Forelimb muscle (tissue), 1 donor: ENCODE measurements around the gene OR2T8. TPM values are rescaled to one million over a fixed set of nuclear protein-coding genes. Genes with fewer than 3 reads are reported as not detected.
"Not testable (repeated sequence)": the region's sequence is repeated elsewhere in the genome, so short reads cannot be mapped to it uniquely, and the experiment has no call there.

Source experiments
- DNase-seq: peaks from one replicate; pipeline ENCODE4 v3.0.0-alpha.2; 2013; ENCODE audit warnings: low read depth
- polyA plus RNA-seq: library from polyadenylated mRNA; unstranded; fragments of 120-200 nt; gene quantifications from one replicate; pipeline ENCODE4 v1.2.1, GENCODE V29; 2013; ENCODE audit not compliant: insufficient read length

OR2T8 gene, protein sequence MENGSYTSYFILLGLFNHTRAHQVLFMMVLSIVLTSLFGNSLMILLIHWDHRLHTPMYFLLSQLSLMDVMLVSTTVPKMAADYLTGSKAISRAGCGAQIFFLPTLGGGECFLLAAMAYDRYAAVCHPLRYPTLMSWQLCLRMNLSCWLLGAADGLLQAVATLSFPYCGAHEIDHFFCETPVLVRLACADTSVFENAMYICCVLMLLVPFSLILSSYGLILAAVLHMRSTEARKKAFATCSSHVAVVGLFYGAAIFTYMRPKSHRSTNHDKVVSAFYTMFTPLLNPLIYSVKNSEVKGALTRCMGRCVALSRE
- not detected for polyA plus RNA-seq

DNA sequence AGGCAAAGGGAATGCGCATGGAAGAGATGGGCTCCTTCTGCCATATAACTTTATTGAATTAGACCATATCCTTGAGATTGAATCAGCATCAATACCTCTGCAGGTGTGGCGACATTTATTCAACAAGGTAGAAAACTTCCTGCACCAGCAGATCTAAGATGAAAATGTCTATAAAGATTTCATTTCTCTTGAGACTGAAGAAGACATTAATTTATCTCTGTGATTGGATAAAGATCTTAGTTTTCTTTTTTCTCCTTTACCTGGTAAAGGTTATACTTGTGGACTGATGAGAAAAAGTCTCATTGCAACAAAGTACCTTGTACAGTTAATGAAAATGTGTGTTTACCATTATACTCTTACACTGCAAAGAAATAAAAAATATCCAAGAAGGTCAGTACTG is at the start of gene OR2T8:
TSS of gene OR2T8 (plus strand) at position 301 of the 400 bp plus-strand sequence. CDS start 766 bp downstream, outside the sequence.
- no peak for DNase-seq

DNA sequence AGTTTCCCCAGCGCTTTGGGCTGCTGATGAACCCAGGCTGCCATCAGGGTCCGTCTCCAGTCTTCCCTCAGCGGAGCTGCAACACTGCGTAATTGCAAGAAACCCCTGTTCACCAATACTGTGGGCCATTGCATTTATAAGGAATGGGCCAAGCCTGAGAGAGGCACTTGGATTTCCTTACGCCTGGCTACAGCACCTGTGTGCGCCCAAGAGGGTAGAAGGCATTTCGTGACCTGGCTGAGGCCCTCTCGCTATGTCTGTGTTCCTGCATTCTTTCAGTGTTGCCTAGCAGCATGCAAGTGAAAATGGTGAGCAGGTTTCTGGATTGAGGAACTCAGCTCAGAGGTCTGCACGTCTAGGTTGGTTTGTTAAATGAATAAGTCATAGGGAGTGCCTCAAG is 36.7 kb upstream of the OR2T8 start:
- DNase-seq: no peak

DNA sequence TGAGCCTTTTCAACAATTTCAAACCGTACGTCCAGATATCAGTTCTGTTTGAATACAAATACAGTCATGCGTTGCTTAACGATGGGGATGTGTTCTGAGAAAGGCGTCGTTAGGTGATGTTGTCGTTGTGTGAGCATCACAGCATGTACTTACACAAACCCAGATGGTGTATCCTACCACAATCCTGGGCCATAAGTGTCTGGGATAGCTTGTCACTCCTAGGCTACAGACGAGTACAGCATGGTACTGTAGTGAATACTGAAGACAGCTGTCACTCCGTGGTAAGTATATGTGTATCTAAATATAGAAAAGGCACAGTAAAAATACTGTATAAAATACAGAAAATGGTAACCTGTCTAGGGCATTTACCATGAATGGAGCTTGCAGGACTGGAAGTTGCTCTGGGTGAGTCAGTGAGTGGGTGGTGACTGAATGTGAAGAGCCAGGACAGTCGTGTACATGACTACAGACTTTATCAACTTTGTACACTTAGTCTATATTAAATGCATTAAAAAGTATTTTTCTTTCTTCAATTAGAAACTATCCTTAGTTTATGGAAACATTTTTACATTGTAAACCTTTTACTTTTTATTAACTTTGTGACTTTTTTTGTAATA is 35.1 kb upstream of the OR2T8 start:
- no peak for DNase-seq

GRCh38 chr1:247895163-247895637 is 24.9 kb upstream of the OR2T8 start, which contains the start of gene OR2W3:
Gene OR2W3 (plus strand): TSS chr1:247895587. CDS start chr1:247895587, 0 bp downstream.
- no peak for DNase-seq

GRCh38 chr1:247895976-247896375 is 24.1 kb upstream of the OR2T8 start:
- DNase-seq: no peak

DNA sequence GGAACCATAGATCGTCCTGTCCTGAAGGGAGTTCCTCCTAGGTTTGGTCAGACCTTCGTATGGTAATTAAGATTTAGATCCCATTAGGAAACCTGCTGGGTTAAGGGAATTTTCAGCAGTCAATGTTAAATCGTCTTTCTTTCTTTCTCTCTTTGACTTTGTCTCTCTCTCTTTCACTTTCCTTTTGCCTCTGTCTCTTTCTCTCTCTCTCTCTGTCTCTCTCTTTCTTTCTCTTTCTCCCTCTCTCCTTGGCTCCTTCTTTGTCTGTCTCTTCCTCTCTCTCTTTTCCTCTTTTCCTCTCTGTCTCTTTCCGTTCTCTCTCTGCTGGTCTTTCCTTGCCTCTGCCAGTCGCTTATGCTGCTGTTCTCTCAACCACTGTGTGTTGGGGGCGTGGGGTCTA is 15.9 kb upstream of the OR2T8 start:
- no peak for DNase-seq

DNA sequence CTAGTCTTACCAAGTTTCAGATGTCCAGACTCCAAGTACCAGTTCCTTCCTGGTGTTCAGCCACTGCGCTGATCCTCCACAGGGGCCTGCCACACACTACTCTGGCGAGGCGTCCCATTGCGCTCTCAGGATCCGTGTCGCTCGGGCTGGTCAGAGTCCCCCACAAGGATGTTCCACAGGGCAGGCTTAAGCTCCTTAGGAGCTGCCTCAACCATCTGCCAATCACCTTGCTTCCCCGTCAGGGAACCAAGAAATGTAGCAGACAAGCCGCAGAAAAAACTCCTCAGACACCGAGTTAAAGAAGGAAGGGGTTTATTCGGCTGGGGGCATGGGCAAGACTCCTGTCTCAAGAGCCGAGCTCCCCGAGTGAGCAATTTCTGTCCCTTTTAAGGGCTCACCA is 14.9 kb upstream of the OR2T8 start:
- DNase-seq: no peak

DNA sequence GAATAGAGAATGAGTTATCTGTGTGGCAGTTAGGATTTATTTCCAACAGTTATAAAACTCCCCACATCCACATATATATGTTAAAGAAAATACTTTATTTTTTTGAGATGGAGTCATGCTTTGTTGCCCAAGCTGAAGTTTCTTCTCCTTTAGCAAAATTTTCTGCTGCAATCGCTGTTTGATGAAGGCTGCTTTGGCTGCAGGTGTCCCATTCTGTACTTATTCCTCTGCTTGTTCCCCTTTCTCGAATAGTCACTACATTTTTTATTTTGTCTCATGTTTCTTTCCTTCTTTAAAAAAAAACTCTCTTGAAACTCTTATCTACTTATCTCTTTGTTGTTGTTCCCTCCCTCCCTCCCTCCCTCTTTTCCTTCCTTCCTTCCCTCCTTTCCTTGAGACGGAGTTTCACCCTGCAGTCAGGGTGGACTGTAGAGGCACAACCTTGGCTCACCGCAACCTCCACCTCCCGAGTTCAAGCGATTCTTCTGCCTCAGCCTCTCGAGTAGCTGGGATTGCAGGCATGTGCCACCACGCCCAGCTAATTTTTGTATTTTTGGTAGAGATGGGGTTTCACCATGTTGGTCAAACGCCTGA is 14.0 kb upstream of the OR2T8 start:
- no peak for DNase-seq

- DNase-seq: no peak
Measured at GRCh38 chr1:247906504-247907047, 13.5 kb upstream of the OR2T8 start.

GRCh38 chr1:247908766-247909165 is 11.3 kb upstream of the OR2T8 start:
- DNase-seq: no peak

DNA sequence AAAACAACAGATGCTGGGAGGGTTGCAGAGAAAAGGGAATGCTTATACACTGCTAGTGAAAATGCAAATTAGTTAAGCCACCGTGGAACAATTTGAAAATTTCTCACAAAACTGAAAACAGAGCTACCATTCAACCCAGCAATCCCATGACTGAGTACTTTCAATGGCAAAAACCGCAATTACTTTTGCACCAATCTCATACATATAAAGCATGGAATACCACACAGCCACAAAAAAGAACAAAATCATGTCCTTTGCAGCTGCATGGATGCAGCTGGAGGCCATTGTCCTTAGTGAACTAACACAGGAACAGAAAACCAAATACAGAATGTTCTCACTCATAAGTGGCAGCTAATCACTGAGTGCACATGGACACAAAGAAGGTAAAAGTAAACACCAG is 6.3 kb upstream of the OR2T8 start:
- no peak for DNase-seq

DNA sequence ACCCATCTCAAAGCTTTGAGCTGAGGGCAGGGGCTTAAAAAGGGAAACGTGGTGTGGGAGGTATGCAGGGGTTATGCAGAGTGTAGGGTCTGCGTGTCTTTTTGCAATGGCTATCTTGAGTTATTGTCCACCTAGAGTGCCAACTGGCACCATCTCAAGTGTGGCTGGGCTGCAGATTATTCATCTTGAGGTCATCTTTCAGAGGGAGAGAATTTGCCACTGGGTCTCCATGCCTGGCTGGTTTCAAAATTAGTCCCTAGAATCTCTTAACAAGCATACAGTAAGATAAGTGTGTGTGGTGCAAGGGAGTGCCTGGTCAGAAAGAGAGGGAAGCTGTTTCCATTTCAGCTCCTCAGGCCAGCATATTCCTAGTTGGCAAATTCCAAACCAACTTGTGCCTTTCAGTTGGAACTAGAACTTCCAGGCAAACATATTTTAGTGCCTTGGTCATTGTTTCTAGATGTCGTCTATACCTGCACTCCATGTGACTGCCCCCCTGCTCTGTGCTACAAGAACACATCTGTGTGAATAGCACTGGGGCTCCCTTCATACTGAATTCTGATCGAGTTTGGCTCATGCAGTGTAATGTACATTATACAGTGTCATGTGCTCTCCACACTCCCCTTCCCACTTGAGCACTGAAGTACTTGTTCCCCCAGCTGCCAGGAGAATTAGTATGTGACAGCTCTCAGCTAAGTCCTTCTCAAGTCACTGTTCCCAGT is 5.0 kb upstream of the OR2T8 start:
- no peak for DNase-seq

DNA sequence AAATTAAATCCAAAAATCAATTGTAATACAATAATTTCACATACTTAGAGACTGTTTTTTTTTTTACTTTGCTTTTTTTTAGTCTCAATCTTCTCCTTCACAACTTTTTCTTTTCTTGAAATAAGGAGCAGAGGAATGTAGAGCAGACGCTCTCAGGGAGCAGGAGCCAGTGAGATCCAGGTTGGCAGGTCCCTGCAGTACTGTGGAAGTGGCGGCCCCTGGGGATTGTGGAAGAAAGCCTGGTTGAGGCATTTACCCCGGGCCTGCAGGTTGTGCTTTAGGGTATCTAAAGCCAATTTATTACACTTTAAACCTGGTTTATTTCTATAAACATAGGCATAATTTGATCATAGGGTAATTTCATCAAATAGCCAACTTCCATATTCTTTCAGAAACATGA is 3.9 kb downstream of the OR2T8 start:
- no peak for DNase-seq

DNA sequence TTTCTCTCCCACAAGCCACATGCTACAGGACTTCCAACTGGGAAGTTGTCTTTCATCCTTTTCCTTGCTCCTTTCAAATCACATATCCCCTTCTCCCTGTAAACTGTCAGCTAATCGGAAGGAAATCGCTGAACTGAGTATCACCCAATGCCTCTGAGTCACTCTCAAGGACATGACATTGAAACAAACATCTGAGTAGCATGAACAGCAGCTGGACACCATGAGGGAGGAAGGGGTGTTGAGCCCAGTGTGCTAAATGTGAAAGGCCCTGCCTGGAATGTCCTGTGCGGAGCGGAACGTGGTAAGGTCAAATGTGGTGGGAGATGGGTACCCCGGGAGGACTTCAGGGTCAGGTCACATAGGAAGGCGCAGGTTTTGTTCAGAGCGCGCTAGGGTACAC is 4.8 kb downstream of the OR2T8 start, which contains the start of gene OR2AJ1:
TSS of gene OR2AJ1 (plus strand) at position 22 of the 400 bp plus-strand sequence. CDS start 8,880 bp downstream, outside the sequence.
- no peak for DNase-seq

DNA sequence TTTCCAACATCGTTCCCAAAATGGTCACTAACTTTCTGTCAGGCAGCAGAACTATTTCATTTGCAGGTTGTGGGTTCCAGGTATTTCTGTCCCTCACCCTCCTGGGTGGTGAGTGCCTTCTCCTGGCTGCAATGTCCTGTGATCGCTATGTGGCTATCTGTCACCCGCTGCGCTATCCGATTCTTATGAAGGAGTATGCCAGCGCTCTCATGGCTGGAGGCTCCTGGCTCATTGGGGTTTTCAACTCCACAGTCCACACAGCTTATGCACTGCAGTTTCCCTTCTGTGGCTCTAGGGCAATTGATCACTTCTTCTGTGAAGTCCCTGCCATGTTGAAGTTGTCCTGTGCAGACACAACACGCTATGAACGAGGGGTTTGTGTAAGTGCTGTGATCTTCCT is 13.9 kb downstream of the OR2T8 start:
- no peak for DNase-seq

DNA sequence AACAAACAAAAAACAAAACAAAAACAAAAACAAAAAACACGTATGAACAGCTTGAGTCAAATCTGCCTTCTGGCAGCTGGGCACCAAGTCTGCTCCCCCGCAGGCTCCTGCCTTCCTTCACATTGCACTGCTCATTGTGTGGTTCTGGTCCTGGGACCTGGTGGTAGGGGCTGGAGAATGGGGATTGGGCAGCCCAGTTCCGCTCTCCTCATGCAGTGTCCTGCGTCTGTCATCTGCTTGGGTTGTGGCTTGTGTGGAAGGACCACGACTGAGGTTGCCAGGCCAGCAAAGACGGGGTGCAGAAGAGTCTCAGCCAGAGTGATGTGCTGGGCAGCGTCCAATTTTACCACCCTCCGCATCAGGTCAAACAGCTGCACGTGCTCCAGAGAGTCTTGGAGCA is 15.7 kb downstream of the OR2T8 start:
- DNase-seq: no peak

GRCh38 chr1:247936415-247936814 is 16.4 kb downstream of the OR2T8 start:
- no peak for DNase-seq

DNA sequence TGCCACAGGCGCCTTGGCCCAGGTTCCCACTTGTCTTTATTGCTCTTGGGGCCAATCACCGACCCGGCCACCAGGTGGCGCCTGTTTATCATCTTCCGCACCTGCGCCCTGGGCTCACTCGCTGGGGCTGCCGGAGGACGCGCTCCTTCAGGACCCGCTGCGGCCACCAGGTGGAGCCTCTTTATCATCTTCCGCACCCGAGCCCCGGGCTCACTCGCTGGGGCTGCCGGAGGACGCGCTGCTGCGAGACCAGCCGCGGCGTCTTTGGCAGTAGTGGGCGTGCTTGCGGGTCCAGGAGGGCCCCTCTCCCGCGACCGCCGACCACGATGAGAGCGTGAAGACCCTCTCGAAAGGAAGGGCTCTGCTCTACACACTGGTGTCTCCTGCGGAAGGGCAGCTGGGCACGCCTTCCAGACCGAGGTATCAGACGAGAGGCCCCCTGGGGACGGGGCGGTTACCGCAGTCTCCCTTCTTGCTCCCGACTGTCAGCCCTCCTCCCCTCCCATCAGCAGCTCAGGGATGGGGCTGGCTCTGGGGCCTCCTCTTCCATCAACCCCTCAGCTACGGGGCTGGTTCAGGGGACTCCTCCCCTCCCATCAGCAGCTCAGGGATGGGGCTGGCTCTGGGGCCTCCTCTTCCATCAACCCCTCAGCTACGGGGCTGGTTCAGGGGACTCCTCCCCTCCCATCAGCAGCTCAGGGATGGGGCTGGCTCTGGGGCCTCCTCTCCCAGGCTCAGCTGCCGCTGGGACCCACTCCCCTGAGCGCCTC is 17.1 kb downstream of the OR2T8 start:
- not testable (repeated sequence) for DNase-seq

DNA sequence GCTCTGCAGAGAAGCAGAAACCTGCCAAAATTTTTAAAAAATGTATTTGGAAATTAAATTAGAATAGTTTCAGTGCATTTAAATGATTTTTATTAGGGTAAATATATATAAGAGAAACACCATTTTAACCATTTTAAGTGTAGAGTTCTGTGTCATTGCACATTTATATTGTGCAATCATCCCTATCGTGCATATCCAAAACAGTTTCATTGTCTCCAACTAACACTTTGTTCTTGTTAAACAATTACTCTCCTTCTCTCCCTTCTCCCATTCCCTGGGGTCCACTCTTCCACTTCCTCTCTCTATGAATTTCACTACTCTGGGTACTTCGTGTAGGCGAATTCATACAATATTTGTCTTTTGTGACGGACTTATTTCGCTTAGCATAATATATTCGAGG is 22.6 kb downstream of the OR2T8 start:
- no peak for DNase-seq

DNA sequence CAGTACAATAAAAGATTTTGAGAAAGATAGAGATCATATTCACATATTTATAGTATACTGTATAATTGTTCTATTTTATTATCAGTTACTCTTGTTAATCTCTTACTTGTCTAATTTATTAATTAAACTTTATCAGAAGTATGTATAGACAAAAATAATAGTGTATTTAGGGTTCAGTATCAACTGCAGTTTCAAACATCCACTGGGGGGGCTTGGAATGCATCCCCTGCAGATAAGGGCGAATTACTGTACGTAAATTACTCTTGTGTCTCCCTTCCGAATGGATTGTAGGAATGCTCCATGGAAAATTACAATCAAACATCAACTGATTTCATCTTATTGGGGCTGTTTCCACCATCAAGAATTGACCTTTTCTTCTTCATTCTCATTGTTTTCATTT is 28.5 kb downstream of the OR2T8 start, which contains the start of gene OR2L8:
TSS of gene OR2L8 (plus strand) at position 301 of the 400 bp plus-strand sequence. CDS start at position 301, 0 bp downstream.
- no peak for DNase-seq

DNA sequence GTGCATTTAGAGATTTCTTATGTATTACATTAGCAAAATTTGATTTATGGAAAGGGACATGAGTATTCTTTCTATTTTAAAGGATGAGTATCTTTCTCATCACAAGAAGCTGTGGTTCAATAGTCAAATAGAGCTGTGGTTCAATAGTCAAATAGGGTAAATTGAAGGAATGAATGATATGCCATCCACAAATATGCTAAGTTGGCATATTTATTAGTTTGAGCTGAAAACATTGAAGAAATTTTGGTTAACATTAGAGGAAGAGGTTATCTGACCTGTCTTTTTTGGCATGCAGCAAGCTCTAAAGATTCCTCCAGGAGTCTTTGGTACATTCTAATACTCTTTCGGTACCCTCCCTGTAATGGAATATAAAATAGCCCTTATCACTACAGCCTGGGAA is 33.4 kb downstream of the OR2T8 start:
- no peak for DNase-seq
